Liver (tissue), 3 donors: ENCODE results near the gene PITHD1.

Source experiments
- GABPA ChIP-seq, 2 donors: IDR thresholded peaks in 1 of 2; conservative IDR thresholded peaks in 1 of 2; 2 replicates each; pipeline ENCODE4 v1.6.1; 2016; ENCODE audit warnings: antibody characterized with exemption in 2 of 2, mild to moderate bottlenecking in 1 of 2, moderate library complexity in 1 of 2
- YY1 ChIP-seq: IDR thresholded peaks from 2 replicates; pipeline ENCODE4 v1.6.1; 2016; ENCODE audit warnings: antibody characterized with exemption, mild to moderate bottlenecking
- TF ChIP-seq, protein P1 (sequence below): fragments of 150-350 bp; IDR thresholded peaks from 2 replicates; pipeline ENCODE4 v1.5.1; 2017; ENCODE audit warnings: improper control_type of control experiment, low read depth, low read length; ENCODE audit not compliant: missing input control
- TF ChIP-seq, protein P2 (sequence below): IDR thresholded peaks from 2 replicates; pipeline ENCODE4 v1.6.1; 2016; ENCODE audit warnings: antibody characterized with exemption, mild to moderate bottlenecking
- donor health status: healthy.
- donor health status: healthy.

DNA sequence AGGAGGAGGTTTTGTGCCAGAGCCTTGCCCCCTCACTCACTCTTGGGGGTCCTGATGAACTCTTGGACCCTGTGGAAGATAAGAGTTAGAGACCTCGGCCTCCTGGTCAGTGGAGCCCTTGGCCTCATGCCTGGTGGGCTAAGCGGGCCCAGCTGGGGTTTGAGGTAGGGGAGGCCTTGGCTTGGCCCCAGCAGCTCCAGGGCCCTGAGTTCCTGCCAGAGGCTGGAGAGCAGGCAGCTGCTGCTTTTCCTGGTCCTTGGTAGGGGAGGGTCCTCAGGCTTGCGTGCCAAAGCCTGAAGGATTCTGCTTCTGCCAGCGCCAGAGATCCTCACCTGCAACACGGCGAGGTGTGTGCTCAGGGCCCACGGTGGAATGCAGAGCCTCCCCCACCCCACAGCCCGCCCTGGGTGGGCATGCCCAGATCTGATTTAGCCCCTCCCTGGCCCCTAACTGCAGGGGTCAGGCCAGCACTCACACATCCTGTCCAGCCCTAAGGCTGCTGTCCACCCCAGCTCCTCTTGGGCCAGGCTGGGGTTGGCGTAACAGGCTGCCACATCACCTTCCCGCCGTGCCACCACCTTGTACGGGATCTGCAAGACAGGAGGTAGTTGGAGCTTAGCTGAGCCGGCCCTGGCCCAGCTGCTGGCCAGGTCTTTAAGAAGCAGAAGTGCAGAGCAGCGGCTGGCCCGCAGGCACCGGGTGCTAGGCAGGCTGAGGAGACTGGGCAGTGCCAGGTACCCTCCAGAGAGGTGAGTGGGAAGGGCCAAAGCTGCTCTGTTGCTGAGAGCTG lies 17.7 kb downstream of the PITHD1 start:
- TF ChIP-seq, protein P1, sequence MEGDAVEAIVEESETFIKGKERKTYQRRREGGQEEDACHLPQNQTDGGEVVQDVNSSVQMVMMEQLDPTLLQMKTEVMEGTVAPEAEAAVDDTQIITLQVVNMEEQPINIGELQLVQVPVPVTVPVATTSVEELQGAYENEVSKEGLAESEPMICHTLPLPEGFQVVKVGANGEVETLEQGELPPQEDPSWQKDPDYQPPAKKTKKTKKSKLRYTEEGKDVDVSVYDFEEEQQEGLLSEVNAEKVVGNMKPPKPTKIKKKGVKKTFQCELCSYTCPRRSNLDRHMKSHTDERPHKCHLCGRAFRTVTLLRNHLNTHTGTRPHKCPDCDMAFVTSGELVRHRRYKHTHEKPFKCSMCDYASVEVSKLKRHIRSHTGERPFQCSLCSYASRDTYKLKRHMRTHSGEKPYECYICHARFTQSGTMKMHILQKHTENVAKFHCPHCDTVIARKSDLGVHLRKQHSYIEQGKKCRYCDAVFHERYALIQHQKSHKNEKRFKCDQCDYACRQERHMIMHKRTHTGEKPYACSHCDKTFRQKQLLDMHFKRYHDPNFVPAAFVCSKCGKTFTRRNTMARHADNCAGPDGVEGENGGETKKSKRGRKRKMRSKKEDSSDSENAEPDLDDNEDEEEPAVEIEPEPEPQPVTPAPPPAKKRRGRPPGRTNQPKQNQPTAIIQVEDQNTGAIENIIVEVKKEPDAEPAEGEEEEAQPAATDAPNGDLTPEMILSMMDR: no peak
- no peak for TF ChIP-seq YY1
- TF ChIP-seq, protein P2, sequence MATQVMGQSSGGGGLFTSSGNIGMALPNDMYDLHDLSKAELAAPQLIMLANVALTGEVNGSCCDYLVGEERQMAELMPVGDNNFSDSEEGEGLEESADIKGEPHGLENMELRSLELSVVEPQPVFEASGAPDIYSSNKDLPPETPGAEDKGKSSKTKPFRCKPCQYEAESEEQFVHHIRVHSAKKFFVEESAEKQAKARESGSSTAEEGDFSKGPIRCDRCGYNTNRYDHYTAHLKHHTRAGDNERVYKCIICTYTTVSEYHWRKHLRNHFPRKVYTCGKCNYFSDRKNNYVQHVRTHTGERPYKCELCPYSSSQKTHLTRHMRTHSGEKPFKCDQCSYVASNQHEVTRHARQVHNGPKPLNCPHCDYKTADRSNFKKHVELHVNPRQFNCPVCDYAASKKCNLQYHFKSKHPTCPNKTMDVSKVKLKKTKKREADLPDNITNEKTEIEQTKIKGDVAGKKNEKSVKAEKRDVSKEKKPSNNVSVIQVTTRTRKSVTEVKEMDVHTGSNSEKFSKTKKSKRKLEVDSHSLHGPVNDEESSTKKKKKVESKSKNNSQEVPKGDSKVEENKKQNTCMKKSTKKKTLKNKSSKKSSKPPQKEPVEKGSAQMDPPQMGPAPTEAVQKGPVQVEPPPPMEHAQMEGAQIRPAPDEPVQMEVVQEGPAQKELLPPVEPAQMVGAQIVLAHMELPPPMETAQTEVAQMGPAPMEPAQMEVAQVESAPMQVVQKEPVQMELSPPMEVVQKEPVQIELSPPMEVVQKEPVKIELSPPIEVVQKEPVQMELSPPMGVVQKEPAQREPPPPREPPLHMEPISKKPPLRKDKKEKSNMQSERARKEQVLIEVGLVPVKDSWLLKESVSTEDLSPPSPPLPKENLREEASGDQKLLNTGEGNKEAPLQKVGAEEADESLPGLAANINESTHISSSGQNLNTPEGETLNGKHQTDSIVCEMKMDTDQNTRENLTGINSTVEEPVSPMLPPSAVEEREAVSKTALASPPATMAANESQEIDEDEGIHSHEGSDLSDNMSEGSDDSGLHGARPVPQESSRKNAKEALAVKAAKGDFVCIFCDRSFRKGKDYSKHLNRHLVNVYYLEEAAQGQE: no peak
- no peak for TF ChIP-seq GABPA (IDR thresholded peaks at IDR 0.05 in 1 of 2, conservative IDR thresholded peaks at IDR 0.05 in 1 of 2)
